Nucleus accumbens (tissue), 56 donors: ENCODE measurements around the gene TCAF1.

Experiments
- DNase-seq, 56 donors: peaks; one replicate each; lab custom pipeline; 2025; lab: John Stamatoyannopoulos, UW

TCAF1 gene

GRCh38 chr7:143906895-143907294, 4.9 kb upstream of the TCAF1 start:
- no peak for DNase-seq

DNA sequence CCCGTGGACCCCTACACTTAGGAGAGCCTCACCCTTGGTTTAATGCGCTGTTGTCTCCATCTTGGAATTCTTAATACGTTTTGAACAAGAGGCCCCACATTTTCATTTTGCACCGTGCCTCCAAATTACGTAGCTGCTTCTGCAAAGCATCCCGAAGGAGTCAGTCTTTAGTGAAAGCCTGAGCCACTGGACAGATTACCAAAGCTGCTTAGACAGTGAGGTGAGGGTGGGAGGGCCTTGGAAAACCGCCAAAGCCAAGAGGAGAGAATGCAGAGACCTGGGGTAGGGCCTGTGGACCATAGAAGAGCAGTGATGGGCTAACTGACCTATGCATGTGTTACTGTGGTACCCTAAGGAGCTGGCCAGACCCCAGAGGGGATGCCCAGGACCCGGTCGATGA, 4.2 kb upstream of the TCAF1 start:
- DNase-seq = no peak

GRCh38 chr7:143905509-143905908, 3.5 kb upstream of the TCAF1 start:
- no peak for DNase-seq

- no peak for DNase-seq
These were observed 440 bp upstream of the TCAF1 start for GRCh38 chr7:143902332-143902899.

GRCh38 chr7:143901332-143901667, 676 bp downstream of the TCAF1 start:
- peak in 27 of 56 donors; percentile 14 to 72 (median 64) for DNase-seq

- DNase-seq = no peak
These were observed 1.7 kb downstream of the TCAF1 start for GRCh38 chr7:143900230-143900766.

DNA sequence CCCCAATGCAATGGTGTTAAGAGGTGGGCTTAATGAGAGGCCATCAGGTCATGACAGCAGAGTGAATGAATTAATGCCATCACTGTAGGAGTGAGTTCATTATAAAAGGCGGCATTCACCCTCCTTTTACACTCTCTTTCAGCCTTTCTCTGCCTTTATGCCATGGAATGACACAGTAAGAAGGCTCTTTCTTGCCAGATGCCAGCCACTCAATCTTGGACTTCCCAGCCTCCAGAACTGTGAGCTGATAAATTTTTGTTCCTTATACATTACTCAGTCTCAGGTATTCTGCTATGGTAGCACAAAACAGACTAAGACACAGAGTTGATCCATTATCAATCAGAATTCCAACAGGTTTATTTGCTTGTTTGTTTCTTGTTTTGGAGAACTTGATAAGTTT, 3.2 kb downstream of the TCAF1 start:
- no peak for DNase-seq

DNA sequence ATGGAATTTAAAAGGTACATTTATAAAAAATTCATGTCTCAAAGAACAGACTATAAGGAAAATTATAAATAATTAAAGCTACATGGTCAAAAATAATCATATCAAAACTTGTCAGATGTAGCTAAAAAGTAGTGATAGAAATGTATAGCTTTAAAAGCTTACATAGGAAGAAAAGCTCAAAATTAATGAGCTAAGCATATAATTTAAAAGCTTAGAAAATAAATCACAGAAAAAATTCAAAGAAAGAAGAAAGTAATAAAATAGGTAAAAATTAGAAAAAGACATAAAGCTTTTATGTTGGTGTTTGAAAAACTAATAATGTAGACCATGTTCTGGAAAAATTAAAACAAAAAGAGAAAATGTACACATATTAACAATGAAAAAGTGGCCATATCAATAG, 5.3 kb downstream of the TCAF1 start:
- DNase-seq = no peak

GRCh38 chr7:143892527-143893300, 9.3 kb downstream of the TCAF1 start:
- no peak for DNase-seq

- no peak for DNase-seq
These were observed 10.5 kb downstream of the TCAF1 start for GRCh38 chr7:143891457-143891856.

GRCh38 chr7:143890558-143890957, 11.4 kb downstream of the TCAF1 start:
- no peak for DNase-seq

- DNase-seq = no peak
These were observed 12.9 kb downstream of the TCAF1 start for GRCh38 chr7:143889068-143889467.

DNA sequence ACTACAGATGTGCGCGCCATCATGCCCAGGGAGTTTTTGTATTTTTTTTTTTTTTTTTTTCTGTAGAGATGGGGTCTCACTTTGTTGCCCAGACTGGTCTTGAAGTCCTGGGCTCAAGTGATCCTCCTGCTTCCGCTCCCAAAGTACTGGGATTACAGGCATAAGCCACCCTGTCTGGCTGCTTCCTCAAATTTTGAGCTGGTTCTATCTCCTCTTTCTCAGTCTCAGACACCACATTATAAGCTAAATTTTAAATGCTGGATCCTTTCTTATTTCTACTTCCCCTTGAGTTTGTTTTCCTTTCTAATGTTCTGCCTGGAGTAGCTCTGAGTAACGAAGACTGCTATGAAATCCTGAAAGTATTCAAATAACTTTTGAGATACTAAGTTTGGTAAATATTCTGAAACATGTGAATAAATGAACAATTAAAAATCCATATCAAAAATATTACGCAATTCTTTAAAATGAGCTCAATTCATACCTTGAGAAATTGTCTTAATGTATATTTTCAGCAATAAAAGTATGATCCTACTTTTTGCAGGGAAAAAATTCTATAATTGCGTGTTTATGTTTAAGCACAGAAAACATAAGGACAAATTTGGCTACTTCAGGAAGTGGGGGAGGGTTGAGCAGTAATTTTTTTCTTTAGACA, 15.0 kb downstream of the TCAF1 start:
- DNase-seq = no peak

DNA sequence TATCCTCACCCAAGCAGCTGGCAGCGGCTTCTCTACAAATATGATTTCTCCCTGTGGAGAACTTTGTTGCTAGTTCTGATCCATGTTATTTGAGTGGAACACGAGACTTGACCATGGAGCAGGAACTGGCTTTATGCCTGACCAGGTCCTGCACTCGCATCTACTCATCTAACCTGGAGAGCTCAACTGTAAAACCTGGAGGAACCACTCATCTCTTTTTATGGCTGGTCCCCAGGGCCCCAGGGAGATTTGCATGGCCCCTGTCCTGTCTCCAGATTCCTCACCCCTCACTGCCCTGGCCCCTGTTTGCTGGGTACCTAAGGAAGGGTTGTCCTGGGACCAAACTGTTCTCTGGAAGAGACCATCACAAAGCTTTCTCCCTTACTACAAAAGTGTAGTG, 16.0 kb downstream of the TCAF1 start:
- no peak for DNase-seq

DNA sequence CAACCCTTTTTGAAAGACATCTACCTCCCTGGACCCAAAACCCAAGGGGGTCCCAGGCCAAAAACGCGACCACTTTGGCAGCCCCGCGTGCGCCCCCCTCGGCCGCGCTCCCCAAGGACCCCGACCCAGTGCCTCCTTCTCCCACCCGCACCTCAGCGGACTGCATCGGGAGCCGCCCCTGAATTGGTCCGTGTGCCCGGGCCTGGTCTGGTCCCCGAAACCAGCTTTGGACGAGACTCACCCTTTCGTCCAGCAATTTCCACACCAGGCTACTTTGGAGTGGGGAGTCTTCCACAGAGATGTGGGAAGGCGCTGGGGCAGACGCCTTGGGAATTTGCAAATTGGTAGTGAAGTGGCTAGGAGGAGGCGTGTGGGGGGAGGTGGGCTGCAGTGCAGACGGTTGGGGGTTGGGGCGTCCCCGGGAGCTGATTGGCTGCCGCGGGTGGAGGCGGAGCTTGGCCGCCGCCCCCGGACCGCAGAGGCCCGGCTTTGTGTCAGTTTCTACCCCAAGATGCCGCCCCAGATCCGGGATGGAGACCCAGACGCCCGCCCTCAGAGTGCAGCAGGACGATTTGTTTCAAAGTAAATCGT, 16.9 kb downstream of the TCAF1 start:
- DNase-seq = peak; percentile 19 to 93 (median 84)

GRCh38 chr7:143884241-143884968, 17.6 kb downstream of the TCAF1 start:
- DNase-seq = no peak

GRCh38 chr7:143882604-143883078, 19.3 kb downstream of the TCAF1 start:
- peak in 54 of 56 donors; percentile 28 to 89 (median 76) for DNase-seq

- peak in 53 of 56 donors; percentile 27 to 88 (median 75) for DNase-seq
These were observed 19.9 kb downstream of the TCAF1 start for GRCh38 chr7:143882020-143882603.

GRCh38 chr7:143878884-143879283, 23.1 kb downstream of the TCAF1 start:
- no peak for DNase-seq

DNA sequence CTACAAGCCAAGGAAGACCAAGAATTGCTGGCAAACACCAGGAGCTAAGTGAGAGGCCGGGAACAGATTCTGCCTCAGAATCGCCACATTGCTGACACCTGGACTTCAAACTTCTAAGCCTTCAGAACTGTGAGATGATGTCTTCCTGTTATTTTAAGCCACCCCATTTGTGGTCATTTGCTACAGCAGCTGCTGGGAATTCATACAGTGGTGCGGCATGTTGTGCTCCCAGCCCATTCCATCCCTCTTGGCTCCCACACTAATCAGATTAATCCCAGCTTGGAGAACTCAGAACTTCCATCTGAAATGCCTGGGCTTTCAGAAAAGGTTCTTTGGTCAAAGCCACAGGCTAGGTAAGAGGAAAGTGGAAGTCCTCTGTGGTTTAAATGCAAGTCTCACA, 24.9 kb downstream of the TCAF1 start:
- DNase-seq = no peak
